WTC11 (cell line): ENCODE results near the gene HPSE2. TPM values are rescaled to one million over a fixed set of nuclear protein-coding genes. Genes with fewer than 3 reads are reported as not detected.

Experiments used
- ATAC-seq: fragments of 200-7000 bp; cut with Tn5 transposase; 2 replicates; pipeline ENCODE4 v1.10.0; 2021; ENCODE audit warnings: mild to moderate bottlenecking, moderate library complexity
- CTCF ChIA-PET: fragments of 300-600 bp; sonication (Branson Sonifier 250); formaldehyde crosslinking; loops from one replicate; lab custom pipeline; 2021; ENCODE audit warnings: antibody characterized with exemption; lab: Charles Lee
- POLR2A ChIA-PET: fragments of 350-600 bp; sonication (Branson Sonifier 250); formaldehyde crosslinking; loops from one replicate; lab custom pipeline; 2021; ENCODE audit warnings: antibody characterized with exemption; lab: Charles Lee
- DNase-seq: peaks from one replicate; pipeline ENCODE4 v3.0.0; 2021; ENCODE audit warnings: low spot score
- H3K27ac Mint-ChIP-seq: 2 replicates; pipeline ENCODE4 v1.8.0; 2021; ENCODE audit warnings: mixed read lengths
- H3K27me3 Mint-ChIP-seq: 2 replicates; pipeline ENCODE4 v1.8.0; 2021; ENCODE audit warnings: low read depth, mild to moderate bottlenecking, moderate library complexity, mixed read lengths
- H3K36me3 Mint-ChIP-seq: 2 replicates; pipeline ENCODE4 v1.8.0; 2021; ENCODE audit warnings: mixed read lengths
- H3K4me1 Mint-ChIP-seq: 2 replicates; pipeline ENCODE4 v1.8.0; 2022; ENCODE audit warnings: mixed read lengths
- H3K4me3 Mint-ChIP-seq: 2 replicates; pipeline ENCODE4 v1.8.0; 2021; ENCODE audit warnings: mild to moderate bottlenecking, moderate library complexity, mixed read lengths
- H3K9me3 Mint-ChIP-seq: 2 replicates; pipeline ENCODE4 v1.8.0; 2021; ENCODE audit warnings: mixed read lengths
- CBFB ChIP-seq: sonication (generic); formaldehyde crosslinking; IDR thresholded peaks from 2 replicates; pipeline ENCODE4 v1.8.1; 2022; ENCODE audit warnings: mild to moderate bottlenecking, low read depth, missing genetic modification reagents
- GABPB1 ChIP-seq: sonication (generic); formaldehyde crosslinking; IDR thresholded peaks from 2 replicates; pipeline ENCODE4 v1.8.1; 2023; ENCODE audit warnings: mild to moderate bottlenecking, missing genetic modification reagents
- GTF2I ChIP-seq: fragments of 250-450 bp; sonication (Bioruptor Pico); conservative IDR thresholded peaks from 2 replicates; pipeline ENCODE4 v1.4.0; 2021; ENCODE audit warnings: mild to moderate bottlenecking
- HMGA2 ChIP-seq: fragments of 250-450 bp; sonication (Bioruptor Pico); IDR thresholded peaks from 2 replicates; pipeline ENCODE4 v1.4.0; 2021; ENCODE audit warnings: mild to moderate bottlenecking, moderate library complexity
- JAZF1 ChIP-seq: fragments of 250-450 bp; sonication (Bioruptor Pico); IDR thresholded peaks from 2 replicates; pipeline ENCODE4 v1.9.0; 2021; ENCODE audit warnings: moderate library complexity, mild to moderate bottlenecking, inconsistent platforms
- KAT7 ChIP-seq: sonication (generic); formaldehyde crosslinking; IDR thresholded peaks from 2 replicates; pipeline ENCODE4 v1.8.1; 2023; ENCODE audit warnings: missing genetic modification reagents, mild to moderate bottlenecking, borderline replicate concordance
- NFE2L1 ChIP-seq: sonication (generic); formaldehyde crosslinking; IDR thresholded peaks from 2 replicates; pipeline ENCODE4 v1.8.1; 2023; ENCODE audit warnings: missing genetic modification reagents
- NFYB ChIP-seq: sonication (generic); formaldehyde crosslinking; conservative IDR thresholded peaks from 2 replicates; pipeline ENCODE4 v1.8.0; 2022; ENCODE audit warnings: low read depth, missing genetic modification reagents
- ZNF232 ChIP-seq: sonication (generic); formaldehyde crosslinking; IDR thresholded peaks from 2 replicates; pipeline ENCODE4 v1.8.0; 2022; ENCODE audit warnings: mild to moderate bottlenecking, missing genetic modification reagents
- ZNF423 ChIP-seq: fragments of 250-450 bp; sonication (Bioruptor Pico); IDR thresholded peaks from 2 replicates; pipeline ENCODE4 v2.1.2; 2022; ENCODE audit warnings: mild to moderate bottlenecking, moderate library complexity
- total RNA-seq: library from RNA; stranded (reverse); gene quantifications from 3 replicates; pipeline ENCODE4 v1.2.3, GENCODE V29; 2021
- TF ChIP-seq, protein P1 (sequence below): sonication (generic); formaldehyde crosslinking; IDR thresholded peaks from 2 replicates; pipeline ENCODE4 v1.8.0; 2023; ENCODE audit warnings: mild to moderate bottlenecking, missing genetic modification reagents
- TF ChIP-seq, protein P2 (sequence below): sonication (generic); formaldehyde crosslinking; conservative IDR thresholded peaks from 2 replicates; pipeline ENCODE4 v1.8.1; 2023; ENCODE audit warnings: mild to moderate bottlenecking, low read depth, missing genetic modification reagents, moderate library complexity
- TF ChIP-seq, protein P3 (sequence below): sonication (generic); formaldehyde crosslinking; IDR thresholded peaks from 2 replicates; pipeline ENCODE4 v1.8.1; 2023; ENCODE audit warnings: mild to moderate bottlenecking, missing genetic modification reagents, moderate library complexity
- TF ChIP-seq, protein P4 (sequence below): fragments of 250-450 bp; sonication (Bioruptor Pico); IDR thresholded peaks from 2 replicates; pipeline ENCODE4 v2.1.2; 2022; ENCODE audit warnings: mild to moderate bottlenecking, moderate library complexity
- TF ChIP-seq, protein P5 (sequence below): sonication (generic); formaldehyde crosslinking; IDR thresholded peaks from 2 replicates; pipeline ENCODE4 v1.8.0; 2022; ENCODE audit warnings: mild to moderate bottlenecking, missing genetic modification reagents
- TF ChIP-seq, protein P6 (sequence below): fragments of 250-450 bp; sonication (Bioruptor Pico); IDR thresholded peaks from 2 replicates; pipeline ENCODE4 v1.9.0; 2021; ENCODE audit warnings: mild to moderate bottlenecking, borderline replicate concordance
- TF ChIP-seq, protein P7 (sequence below): sonication (generic); formaldehyde crosslinking; IDR thresholded peaks from 2 replicates; pipeline ENCODE4 v1.8.0; 2022; ENCODE audit warnings: mild to moderate bottlenecking, missing genetic modification reagents

The HPSE2 gene
- total RNA-seq, 1 experiment from 2014 or later: 0.66 TPM

DNA sequence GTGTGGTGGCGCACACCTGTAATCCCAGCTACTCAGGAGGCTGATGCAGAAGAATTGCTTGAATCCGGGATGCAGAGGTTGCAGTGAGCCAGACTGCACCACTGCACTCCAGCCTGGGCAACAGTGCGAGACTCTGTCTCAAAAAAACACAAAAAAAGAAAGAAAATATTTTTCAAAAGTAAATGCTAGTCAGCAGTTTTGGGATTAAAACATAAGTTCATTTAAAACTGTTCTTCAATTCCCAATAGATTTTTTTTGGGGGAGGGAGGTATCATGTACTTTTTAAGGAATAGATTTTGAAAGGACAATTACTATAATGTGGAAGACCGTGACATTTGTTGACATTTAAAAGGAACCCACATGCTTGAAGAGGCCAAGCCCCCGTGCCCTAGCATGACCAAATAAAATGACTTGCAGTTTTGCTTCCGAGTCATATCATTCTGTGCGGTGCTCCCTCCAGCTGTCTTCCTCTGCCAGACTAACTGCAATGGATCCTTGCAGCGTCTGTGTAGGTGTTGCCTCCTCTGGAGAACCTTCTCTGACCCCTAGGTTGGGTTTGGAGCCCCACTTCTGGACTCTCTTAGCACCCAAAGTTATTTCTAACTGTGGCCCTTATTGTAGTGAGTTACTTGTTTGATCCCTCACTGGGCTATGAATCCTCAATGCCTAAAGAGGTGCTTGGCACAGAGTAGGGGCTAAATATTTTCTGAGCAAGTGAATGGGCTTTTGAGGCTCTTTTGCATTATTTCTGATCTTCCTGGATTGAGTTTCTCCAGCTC is 771.5 kb downstream of the HPSE2 start:
- peaks cover 15% of the 10 kb centered on the region for H3K27me3 Mint-ChIP-seq
- no peaks in the 10 kb centered on the region for H3K36me3 Mint-ChIP-seq
- no peak for ATAC-seq
- no peak overlapping the region for H3K27ac Mint-ChIP-seq
- H3K4me1 Mint-ChIP-seq: peaks cover 13% of the 10 kb centered on the region
- DNase-seq: no peak
- H3K4me3 Mint-ChIP-seq: no peak overlapping the region
- ChIA-PET CTCF (no interaction called here), POLR2A (no interaction called here)
- TF ChIP-seq, protein P1, sequence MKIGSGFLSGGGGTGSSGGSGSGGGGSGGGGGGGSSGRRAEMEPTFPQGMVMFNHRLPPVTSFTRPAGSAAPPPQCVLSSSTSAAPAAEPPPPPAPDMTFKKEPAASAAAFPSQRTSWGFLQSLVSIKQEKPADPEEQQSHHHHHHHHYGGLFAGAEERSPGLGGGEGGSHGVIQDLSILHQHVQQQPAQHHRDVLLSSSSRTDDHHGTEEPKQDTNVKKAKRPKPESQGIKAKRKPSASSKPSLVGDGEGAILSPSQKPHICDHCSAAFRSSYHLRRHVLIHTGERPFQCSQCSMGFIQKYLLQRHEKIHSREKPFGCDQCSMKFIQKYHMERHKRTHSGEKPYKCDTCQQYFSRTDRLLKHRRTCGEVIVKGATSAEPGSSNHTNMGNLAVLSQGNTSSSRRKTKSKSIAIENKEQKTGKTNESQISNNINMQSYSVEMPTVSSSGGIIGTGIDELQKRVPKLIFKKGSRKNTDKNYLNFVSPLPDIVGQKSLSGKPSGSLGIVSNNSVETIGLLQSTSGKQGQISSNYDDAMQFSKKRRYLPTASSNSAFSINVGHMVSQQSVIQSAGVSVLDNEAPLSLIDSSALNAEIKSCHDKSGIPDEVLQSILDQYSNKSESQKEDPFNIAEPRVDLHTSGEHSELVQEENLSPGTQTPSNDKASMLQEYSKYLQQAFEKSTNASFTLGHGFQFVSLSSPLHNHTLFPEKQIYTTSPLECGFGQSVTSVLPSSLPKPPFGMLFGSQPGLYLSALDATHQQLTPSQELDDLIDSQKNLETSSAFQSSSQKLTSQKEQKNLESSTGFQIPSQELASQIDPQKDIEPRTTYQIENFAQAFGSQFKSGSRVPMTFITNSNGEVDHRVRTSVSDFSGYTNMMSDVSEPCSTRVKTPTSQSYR: no peak
- TF ChIP-seq NFYB (no peak), JAZF1 (CRISPR knock-in tag) (no peak), ZNF423 (CRISPR knock-in tag) (no peak), HMGA2 (CRISPR knock-in tag) (no peak), GTF2I (CRISPR knock-in tag) (no peak), NFE2L1 (CRISPR knock-in tag) (no peak)
- TF ChIP-seq, protein P2, sequence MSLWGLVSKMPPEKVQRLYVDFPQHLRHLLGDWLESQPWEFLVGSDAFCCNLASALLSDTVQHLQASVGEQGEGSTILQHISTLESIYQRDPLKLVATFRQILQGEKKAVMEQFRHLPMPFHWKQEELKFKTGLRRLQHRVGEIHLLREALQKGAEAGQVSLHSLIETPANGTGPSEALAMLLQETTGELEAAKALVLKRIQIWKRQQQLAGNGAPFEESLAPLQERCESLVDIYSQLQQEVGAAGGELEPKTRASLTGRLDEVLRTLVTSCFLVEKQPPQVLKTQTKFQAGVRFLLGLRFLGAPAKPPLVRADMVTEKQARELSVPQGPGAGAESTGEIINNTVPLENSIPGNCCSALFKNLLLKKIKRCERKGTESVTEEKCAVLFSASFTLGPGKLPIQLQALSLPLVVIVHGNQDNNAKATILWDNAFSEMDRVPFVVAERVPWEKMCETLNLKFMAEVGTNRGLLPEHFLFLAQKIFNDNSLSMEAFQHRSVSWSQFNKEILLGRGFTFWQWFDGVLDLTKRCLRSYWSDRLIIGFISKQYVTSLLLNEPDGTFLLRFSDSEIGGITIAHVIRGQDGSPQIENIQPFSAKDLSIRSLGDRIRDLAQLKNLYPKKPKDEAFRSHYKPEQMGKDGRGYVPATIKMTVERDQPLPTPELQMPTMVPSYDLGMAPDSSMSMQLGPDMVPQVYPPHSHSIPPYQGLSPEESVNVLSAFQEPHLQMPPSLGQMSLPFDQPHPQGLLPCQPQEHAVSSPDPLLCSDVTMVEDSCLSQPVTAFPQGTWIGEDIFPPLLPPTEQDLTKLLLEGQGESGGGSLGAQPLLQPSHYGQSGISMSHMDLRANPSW (CRISPR knock-in tag): no peak
- TF ChIP-seq, protein P3, sequence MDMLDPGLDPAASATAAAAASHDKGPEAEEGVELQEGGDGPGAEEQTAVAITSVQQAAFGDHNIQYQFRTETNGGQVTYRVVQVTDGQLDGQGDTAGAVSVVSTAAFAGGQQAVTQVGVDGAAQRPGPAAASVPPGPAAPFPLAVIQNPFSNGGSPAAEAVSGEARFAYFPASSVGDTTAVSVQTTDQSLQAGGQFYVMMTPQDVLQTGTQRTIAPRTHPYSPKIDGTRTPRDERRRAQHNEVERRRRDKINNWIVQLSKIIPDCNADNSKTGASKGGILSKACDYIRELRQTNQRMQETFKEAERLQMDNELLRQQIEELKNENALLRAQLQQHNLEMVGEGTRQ (CRISPR knock-in tag): no peak
- TF ChIP-seq, protein P4, sequence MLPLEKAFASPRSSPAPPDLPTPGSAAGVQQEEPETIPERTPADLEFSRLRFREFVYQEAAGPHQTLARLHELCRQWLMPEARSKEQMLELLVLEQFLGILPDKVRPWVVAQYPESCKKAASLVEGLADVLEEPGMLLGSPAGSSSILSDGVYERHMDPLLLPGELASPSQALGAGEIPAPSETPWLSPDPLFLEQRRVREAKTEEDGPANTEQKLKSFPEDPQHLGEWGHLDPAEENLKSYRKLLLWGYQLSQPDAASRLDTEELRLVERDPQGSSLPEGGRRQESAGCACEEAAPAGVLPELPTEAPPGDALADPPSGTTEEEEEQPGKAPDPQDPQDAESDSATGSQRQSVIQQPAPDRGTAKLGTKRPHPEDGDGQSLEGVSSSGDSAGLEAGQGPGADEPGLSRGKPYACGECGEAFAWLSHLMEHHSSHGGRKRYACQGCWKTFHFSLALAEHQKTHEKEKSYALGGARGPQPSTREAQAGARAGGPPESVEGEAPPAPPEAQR (CRISPR knock-in tag): no peak
- H3K9me3 Mint-ChIP-seq: no peaks in the 10 kb centered on the region

DNA sequence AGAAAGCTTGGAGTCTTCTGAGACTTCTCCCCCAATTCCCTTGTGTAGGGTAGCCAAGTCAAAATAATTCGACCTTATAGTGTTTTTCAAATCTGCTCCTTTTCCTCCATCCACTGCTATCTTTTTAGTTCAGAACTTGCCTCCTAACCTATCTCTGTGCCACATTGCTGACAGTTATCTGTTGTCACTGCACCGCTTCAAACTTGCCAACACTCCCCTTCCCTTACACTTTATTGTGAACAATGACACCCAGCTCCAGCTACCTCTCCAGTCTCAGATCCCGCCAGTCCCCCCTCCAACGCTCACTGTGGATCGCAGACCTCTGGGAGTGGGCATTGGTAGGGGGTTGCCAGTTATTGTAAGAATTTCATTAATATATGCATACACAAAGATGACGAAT is 772.6 kb downstream of the HPSE2 start:
- peaks cover 3% of the 10 kb centered on the region for H3K27me3 Mint-ChIP-seq
- no peaks in the 10 kb centered on the region for H3K36me3 Mint-ChIP-seq
- DNase-seq (no peak), ATAC-seq (no peak)
- ChIA-PET POLR2A (no interaction called here), CTCF (interaction anchor here (0.6 kb wide), 1 partner anchor 1026 kb away, joined by 3 read pairs; no protein-coding TSS in a partner anchor)
- H3K4me1 Mint-ChIP-seq: peaks cover 8% of the 10 kb centered on the region
- H3K27ac Mint-ChIP-seq: no peak overlapping the region
- H3K4me3 Mint-ChIP-seq: no peak overlapping the region
- no peaks in the 10 kb centered on the region for H3K9me3 Mint-ChIP-seq
- TF ChIP-seq ZNF232 (CRISPR knock-in tag): no peak
- TF ChIP-seq, protein P5, sequence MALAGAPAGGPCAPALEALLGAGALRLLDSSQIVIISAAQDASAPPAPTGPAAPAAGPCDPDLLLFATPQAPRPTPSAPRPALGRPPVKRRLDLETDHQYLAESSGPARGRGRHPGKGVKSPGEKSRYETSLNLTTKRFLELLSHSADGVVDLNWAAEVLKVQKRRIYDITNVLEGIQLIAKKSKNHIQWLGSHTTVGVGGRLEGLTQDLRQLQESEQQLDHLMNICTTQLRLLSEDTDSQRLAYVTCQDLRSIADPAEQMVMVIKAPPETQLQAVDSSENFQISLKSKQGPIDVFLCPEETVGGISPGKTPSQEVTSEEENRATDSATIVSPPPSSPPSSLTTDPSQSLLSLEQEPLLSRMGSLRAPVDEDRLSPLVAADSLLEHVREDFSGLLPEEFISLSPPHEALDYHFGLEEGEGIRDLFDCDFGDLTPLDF (CRISPR knock-in tag): no peak
- no peak for TF ChIP-seq GABPB1 (CRISPR knock-in tag)
- no peak for TF ChIP-seq NFYB
- TF ChIP-seq, protein P6, sequence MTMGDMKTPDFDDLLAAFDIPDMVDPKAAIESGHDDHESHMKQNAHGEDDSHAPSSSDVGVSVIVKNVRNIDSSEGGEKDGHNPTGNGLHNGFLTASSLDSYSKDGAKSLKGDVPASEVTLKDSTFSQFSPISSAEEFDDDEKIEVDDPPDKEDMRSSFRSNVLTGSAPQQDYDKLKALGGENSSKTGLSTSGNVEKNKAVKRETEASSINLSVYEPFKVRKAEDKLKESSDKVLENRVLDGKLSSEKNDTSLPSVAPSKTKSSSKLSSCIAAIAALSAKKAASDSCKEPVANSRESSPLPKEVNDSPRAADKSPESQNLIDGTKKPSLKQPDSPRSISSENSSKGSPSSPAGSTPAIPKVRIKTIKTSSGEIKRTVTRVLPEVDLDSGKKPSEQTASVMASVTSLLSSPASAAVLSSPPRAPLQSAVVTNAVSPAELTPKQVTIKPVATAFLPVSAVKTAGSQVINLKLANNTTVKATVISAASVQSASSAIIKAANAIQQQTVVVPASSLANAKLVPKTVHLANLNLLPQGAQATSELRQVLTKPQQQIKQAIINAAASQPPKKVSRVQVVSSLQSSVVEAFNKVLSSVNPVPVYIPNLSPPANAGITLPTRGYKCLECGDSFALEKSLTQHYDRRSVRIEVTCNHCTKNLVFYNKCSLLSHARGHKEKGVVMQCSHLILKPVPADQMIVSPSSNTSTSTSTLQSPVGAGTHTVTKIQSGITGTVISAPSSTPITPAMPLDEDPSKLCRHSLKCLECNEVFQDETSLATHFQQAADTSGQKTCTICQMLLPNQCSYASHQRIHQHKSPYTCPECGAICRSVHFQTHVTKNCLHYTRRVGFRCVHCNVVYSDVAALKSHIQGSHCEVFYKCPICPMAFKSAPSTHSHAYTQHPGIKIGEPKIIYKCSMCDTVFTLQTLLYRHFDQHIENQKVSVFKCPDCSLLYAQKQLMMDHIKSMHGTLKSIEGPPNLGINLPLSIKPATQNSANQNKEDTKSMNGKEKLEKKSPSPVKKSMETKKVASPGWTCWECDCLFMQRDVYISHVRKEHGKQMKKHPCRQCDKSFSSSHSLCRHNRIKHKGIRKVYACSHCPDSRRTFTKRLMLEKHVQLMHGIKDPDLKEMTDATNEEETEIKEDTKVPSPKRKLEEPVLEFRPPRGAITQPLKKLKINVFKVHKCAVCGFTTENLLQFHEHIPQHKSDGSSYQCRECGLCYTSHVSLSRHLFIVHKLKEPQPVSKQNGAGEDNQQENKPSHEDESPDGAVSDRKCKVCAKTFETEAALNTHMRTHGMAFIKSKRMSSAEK: no peak
- no peak for TF ChIP-seq KAT7 (CRISPR knock-in tag)
- TF ChIP-seq, protein P2 (CRISPR knock-in tag): no peak
- TF ChIP-seq, protein P7, sequence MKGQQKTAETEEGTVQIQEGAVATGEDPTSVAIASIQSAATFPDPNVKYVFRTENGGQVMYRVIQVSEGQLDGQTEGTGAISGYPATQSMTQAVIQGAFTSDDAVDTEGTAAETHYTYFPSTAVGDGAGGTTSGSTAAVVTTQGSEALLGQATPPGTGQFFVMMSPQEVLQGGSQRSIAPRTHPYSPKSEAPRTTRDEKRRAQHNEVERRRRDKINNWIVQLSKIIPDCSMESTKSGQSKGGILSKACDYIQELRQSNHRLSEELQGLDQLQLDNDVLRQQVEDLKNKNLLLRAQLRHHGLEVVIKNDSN (CRISPR knock-in tag): no peak
- TF ChIP-seq CBFB: no peak
